Daoy (cell line): ENCODE results near the gene HUNK. TPM values are rescaled to one million over a fixed set of nuclear protein-coding genes. Genes with fewer than 3 reads are reported as not detected.
A peak's percentile ranks its signal among the peaks of the same experiment; 100 is the strongest.
"Not testable (repeated sequence)": the region's sequence is repeated elsewhere in the genome, so short reads cannot be mapped to it uniquely, and the experiment has no call there.

Source experiments
- DNase-seq: peaks from one replicate; pipeline ENCODE4 v3.0.0-alpha.2; 2015; ENCODE audit warnings: low read depth
- total RNA-seq: library from RNA; depleted of rRNA; stranded (reverse); fragments of >200 nt; shearing (Covaris generic); gene quantifications from 2 replicates; pipeline ENCODE4 v1.2.3, GENCODE V29; 2014; rRNA removed

Gene HUNK
- total RNA-seq: 0.98 and 1.9 TPM in 2 replicates

DNA sequence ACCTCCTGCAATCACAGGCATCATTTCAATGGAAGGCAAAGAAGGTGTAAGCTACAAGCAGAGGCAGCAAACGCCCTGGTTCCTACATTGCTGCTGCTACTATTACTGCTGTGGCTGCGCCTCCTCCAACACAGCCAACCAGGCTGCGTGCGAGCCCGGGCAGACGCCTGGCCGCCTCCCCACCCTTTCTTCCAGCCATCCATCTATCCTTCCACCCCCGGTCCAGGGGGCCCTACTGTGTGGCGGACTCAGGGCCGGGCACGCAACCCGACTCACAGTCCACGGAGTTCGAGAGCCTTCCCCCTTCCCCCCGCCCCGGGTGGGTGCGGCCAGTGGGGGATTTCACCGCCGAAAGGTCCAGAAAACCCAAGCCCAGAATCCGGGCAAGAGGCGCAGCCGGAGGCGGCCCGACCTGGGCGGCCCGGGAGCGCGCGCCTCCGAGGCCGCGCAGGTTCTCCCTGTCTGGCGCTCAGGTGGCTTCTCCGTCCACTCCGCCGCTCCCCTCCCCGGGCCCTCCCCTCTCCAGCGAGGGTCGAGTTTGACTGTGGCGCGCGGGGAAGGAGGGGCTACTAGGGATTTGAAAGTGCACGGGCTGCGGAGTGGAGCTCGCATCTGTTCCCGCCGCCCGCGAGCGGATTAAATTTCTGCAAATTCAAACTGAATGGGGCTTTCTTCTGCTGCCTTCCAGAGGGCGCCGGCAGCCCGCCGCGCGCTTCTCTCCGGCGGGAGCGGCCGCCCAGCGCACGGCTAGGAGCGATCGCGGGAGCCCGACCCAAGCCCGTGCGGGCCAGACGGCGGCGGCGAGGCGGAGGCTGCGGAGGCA, at the start of gene HUNK:
Gene HUNK, plus strand, starts transcription at position 569 of the 823 bp plus-strand sequence. CDS start 655 bp downstream, outside the sequence.
- DNase-seq: peak; percentile 66

- DNase-seq: no peak
Measured at GRCh38 chr21:31829736-31830472, 42.9 kb upstream of the HUNK start.

GRCh38 chr21:31830701-31831100, 42.1 kb upstream of the HUNK start:
- DNase-seq: no peak

- DNase-seq: no peak
Measured at GRCh38 chr21:31837041-31837440, 35.8 kb upstream of the HUNK start.

DNA sequence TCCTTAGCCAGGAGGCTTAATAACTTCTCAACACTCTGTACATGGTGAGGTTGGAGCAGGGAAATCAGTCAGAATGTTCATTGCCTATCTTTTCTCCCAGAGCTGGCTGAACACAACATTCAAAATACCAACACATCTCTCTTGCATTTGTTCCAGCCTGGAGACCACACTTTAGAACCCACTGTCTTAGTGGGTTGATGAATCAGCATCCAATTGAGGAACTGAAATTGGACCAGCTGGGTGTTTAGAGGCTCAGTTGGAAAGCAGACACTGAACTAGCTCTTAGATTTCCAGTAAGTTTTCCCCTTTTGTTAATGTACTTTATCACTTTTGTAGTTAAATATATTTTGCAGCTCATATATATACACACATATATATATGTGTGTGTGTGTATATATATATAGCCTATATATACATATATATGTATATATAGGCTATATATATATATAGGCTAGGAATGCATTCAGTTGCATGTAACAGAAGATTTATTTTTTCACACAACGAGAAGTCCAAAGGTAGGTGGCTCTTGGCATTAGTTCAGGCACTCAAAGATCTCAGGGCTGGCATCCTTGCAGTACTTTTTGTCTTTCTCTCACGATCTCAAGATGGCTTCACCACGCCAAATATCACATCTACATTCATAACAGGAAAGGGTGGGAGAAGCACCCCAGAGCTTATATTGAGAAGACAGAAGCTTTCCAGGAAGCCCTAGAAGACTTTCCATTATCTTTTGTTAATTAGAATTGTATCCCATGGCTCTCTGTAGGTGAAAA, 35.0 kb upstream of the HUNK start:
- DNase-seq: no peak

- no peak for DNase-seq
Measured at GRCh38 chr21:31838586-31839355, 34.0 kb upstream of the HUNK start.

DNA sequence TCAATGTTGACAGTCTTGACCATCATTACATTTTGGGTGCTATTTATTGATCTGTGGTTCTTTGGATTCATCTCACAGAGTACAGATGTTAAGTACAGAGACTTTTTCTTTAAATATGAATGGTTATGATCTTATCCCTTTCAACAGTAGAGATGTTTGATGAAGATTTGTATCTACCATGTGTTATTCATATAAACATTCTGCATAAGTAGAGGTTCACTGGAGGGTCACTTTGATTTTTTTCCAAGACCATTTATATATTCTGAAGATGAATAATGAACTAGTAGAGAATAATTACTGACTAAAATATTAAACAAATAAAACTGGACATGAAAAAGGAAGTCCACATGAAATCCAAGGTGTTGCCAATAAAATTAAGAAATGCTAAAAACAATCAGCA, 28.6 kb upstream of the HUNK start:
- no peak for DNase-seq

DNA sequence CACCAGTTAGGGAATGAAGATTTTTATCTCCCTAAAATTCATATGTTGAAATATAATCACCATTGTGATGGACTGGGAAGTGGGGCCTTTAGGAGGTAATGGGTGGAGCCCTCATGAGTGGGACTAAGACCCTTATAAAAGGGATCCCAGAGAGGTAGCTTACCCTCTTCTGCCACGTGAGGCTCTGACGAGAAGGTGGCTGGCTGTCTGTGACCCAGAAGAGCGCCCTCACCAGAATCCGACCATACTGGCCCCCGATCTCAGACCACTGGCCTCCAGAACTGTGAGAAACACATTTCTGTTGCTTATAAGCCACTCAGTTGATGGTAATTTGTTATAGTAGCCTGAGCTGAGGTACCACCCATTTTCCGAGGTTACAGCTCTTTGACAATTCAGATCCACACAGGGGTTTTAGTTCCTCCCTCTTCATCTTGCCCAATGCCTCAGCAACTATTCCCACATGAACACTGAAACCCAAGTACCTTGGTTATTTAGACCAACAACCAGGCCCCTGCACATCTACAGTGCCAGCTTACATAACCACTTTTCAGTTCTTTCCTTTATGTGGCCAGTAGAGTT, 27.6 kb upstream of the HUNK start:
- DNase-seq: no peak

- no peak for DNase-seq
Measured at GRCh38 chr21:31846690-31847089, 26.1 kb upstream of the HUNK start.

GRCh38 chr21:31847761-31848160, 25.1 kb upstream of the HUNK start:
- DNase-seq: no peak

DNA sequence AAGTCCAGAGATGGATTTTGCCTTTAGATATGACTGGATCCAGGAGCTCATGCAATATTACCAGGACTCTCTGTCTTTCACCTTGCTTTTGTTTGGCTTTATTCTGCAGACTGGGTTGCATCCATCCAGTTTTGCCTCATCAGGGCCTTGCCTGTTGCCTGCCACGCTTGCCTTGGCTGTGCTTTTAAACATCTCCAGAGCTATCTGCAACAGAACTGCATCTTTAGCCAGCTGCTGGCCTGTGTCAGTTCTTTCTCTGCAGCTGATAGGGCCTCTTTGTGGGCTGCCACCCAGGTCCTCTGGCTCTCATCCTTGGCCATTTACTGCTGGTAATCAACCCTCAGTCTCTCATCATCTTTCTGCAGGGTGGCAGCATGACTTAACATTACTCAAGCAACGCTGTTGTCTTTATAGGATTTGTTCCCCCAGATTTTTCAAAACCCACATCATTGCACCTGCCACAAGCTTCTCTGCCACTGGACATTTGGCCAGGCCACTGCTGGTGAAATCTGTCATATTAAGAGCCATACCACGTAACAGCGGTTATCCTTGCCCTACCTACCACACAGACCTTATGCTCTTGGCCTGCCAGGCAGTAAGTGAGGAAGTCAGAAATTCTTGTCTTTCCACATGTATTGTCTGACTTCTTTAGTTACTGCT, 24.4 kb upstream of the HUNK start:
- DNase-seq: no peak

DNA sequence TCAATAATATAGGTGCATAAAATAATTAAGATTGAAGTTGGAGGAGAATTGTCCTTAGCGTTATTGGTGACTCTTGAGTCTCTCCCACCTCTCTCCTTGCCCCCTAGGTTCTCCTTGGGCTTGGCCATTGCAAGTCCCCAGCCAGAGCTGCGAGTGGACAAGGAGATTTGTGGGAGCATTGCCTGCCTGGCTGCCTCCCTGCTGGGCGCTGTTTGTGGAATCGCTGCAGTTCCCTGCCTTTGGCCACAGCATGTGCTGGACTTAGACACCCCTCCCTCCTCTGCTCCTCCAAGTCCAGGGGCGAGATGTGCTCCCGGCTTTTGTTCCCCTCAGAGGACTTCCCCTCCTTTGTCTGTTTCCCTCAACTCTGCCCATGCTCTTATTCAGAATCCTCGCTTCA, 21.9 kb upstream of the HUNK start:
- no peak for DNase-seq

GRCh38 chr21:31855180-31855579, 17.6 kb upstream of the HUNK start:
- DNase-seq: no peak

DNA sequence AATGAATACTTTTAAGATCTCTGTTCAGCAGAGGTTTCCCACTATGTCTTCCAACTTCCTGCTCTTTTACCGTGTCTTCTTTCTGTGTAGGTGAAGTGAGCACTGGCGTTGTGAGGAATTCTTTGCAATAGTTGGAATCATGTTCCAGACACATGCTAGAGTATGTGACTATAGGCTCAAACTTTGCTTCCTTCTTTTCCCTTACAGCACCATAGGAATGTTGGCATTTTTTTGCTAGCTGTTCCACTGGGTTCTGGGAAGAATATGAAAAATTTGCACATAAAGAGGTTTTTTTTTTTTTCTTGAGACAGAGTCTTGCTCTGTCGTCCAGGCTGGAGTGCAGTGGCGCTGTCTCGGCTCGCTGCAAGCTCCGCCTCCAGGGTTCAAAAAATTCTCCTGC, 15.7 kb upstream of the HUNK start:
- no peak for DNase-seq

- not testable (repeated sequence) for DNase-seq
Measured at GRCh38 chr21:31857631-31858030, 15.2 kb upstream of the HUNK start.

- no peak for DNase-seq
Measured at GRCh38 chr21:31860851-31861250, 12.0 kb upstream of the HUNK start.

DNA sequence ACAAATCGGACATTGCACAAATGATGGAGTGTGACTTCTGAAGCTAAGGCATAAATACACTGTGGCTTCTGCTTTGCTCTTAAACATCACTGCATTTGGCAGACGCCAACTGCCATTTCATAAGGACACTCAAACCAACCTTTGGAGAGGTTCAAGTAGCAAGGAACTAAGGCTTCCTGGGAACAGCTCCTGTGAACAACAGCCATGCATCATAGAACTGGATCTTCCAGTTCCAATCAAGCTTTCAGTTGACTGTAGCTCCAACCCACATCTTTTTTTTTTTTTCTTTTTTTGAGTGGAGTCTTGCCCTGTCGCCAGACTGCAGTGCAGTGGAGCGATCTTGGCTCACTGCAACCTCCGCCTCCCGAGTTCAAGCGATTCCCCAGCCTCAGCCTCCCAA, 10.7 kb upstream of the HUNK start:
- no peak for DNase-seq

GRCh38 chr21:31865429-31865970, 7.3 kb upstream of the HUNK start:
- DNase-seq: no peak

DNA sequence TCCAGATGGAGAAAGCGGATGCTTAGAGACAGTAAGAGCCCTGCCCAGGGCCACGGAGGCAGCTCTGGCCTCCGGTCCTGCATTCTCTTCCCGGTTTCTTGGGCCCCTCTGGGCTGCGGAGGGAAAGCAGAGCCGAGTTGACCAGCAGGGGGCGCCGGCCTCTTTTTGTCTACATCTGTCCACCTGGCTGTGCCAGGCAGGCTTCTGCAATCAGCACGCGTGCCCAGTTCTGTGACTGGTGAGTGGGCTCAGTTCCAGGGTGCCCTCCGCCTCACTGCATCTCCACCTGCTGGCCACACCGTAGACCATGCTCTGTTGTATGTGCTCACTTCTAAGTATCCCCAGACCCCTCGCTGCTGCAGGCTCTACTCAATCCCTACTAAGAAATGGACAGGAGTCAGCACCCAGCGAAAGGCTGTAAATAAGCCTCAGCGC, 6.7 kb upstream of the HUNK start:
- peak; percentile 86 for DNase-seq

DNA sequence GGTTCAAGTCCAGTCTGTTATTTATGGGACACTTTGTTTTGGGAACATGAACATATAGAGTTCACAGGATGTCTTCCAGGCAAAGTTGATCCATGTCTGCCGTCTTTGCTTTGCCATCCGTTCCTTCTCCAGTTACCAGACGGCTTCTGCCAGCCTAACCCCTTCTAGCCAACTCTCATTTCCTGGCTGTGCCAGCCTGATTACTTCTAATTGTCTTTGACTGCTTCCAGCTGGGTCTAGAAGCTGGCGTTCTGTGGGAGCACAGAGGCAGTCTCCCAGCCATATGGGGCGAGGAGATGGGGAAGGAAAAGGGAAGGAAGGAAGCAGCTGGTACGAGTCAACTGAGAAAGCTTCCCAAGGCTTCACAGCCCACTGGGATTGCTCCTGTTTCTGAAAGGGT, 3.1 kb upstream of the HUNK start:
- DNase-seq: no peak
